ENCODE results near the gene TSPAN32.

TSPAN32 gene

GRCh38 chr11:2367266-2368160 lies 65.7 kb downstream of the TSPAN32 start:
- DNase-seq (ENCODE audit: insufficient read length) = no peak
- no peak for TF ChIP-seq POLR2A (IDR thresholded peaks at IDR 0.05; ENCODE audit: low read depth, low read length)
- no peak for TF ChIP-seq TAF1 (IDR thresholded peaks at IDR 0.05; ENCODE audit: borderline replicate concordance, low read depth, low read length)
- no peak for TF ChIP-seq POLR2AphosphoS5 (IDR thresholded peaks at IDR 0.05; ENCODE audit: low read depth, low read length)
- FAIRE-seq = no peak

Data from GM12892 (cell line).